GM23338 (cell line): ENCODE measurements around the gene BCL2L12. TPM values are rescaled to one million over a fixed set of nuclear protein-coding genes. Genes with fewer than 3 reads are reported as not detected.

Experiments
- ATAC-seq: fragments of 200-7000 bp; cut with Tn5 transposase; 3 replicates; pipeline ENCODE4 v1.9.1; 2020
- DNase-seq: peaks from one replicate; pipeline ENCODE4 v3.0.0-alpha.2; 2015; ENCODE audit warnings: low spot score
- H2AFZ ChIP-seq: fragments of 200-600 bp; sonication (generic); 2 replicates; pipeline ENCODE4 v1.8.0; 2016; ENCODE audit warnings: antibody characterized with exemption, mild to moderate bottlenecking, moderate library complexity
- H3F3A ChIP-seq: fragments of 200-600 bp; sonication (generic); replicated peaks from 2 replicates; pipeline ENCODE4 v1.8.0; 2017; ENCODE audit warnings: antibody characterized with exemption, mixed run types, low read depth
- H3K27ac ChIP-seq: fragments of 200-600 bp; sonication (generic); 2 replicates; pipeline ENCODE4 v1.6.1; 2016; ENCODE audit warnings: low read depth
- H3K27me3 ChIP-seq: fragments of 200-600 bp; sonication (generic); 2 replicates; pipeline ENCODE4 v1.8.0; 2016; ENCODE audit warnings: mild to moderate bottlenecking, mixed run types, moderate library complexity; ENCODE audit not compliant: insufficient read depth
- H3K36me3 ChIP-seq: fragments of 200-600 bp; sonication (generic); 2 replicates; pipeline ENCODE4 v1.8.0; 2016; ENCODE audit warnings: mild to moderate bottlenecking; ENCODE audit not compliant: insufficient read depth
- H3K4me1 ChIP-seq: fragments of 200-600 bp; sonication (generic); 2 replicates; pipeline ENCODE4 v1.8.0; 2016; ENCODE audit warnings: mild to moderate bottlenecking, moderate library complexity; ENCODE audit not compliant: insufficient read depth
- H3K4me2 ChIP-seq: fragments of 200-600 bp; sonication (generic); 2 replicates; pipeline ENCODE4 v1.7.1; 2017; ENCODE audit warnings: mixed run types
- H3K4me3 ChIP-seq: fragments of 200-600 bp; sonication (generic); 2 replicates; pipeline ENCODE4 v1.6.1; 2016; ENCODE audit warnings: mixed run types
- H3K79me2 ChIP-seq: fragments of 200-600 bp; sonication (generic); replicated peaks from 2 replicates; pipeline ENCODE4 v1.8.0; 2017; ENCODE audit warnings: mild to moderate bottlenecking; ENCODE audit not compliant: insufficient read depth
- H3K9me2 ChIP-seq: fragments of 200-600 bp; sonication (generic); 2 replicates; pipeline ENCODE4 v1.8.0; 2017; ENCODE audit not compliant: insufficient read depth
- H4K20me1 ChIP-seq: fragments of 200-600 bp; sonication (generic); replicated peaks from 2 replicates; pipeline ENCODE4 v1.8.0; 2017; ENCODE audit warnings: mild to moderate bottlenecking; ENCODE audit not compliant: insufficient read depth
- H3K27ac Mint-ChIP-seq: 2 replicates; pipeline ENCODE4 v1.8.0; 2020; ENCODE audit warnings: inconsistent platforms, mild to moderate bottlenecking, moderate library complexity, mixed read lengths
- H3K27me3 Mint-ChIP-seq: 3 replicates; pipeline ENCODE4 v1.8.0; 2022; ENCODE audit warnings: low read depth, mild to moderate bottlenecking, moderate library complexity, mixed read lengths, inconsistent platforms; ENCODE audit not compliant: insufficient read depth, poor library complexity
- H3K36me3 Mint-ChIP-seq: 3 replicates; pipeline ENCODE4 v1.8.0; 2021; ENCODE audit warnings: low read depth, mild to moderate bottlenecking, inconsistent platforms, moderate library complexity, mixed read lengths
- H3K4me1 Mint-ChIP-seq: 3 replicates; pipeline ENCODE4 v1.8.0; 2020; ENCODE audit warnings: mild to moderate bottlenecking, inconsistent platforms, mixed read lengths
- H3K4me3 Mint-ChIP-seq: 3 replicates; pipeline ENCODE4 v1.8.0; 2021; ENCODE audit warnings: moderate library complexity, mild to moderate bottlenecking, inconsistent platforms, mixed read lengths
- H3K9me3 Mint-ChIP-seq: 3 replicates; pipeline ENCODE4 v1.8.0; 2020; ENCODE audit warnings: moderate library complexity, mild to moderate bottlenecking, inconsistent platforms, mixed read lengths
- CREB1 ChIP-seq: fragments of 250-450 bp; sonication (Bioruptor Pico); IDR thresholded peaks from 2 replicates; pipeline ENCODE4 v1.5.0; 2020; ENCODE audit warnings: low read depth, mild to moderate bottlenecking, moderate library complexity
- ETS1 ChIP-seq: IDR thresholded peaks from 2 replicates; pipeline ENCODE4 v1.6.1; 2016; ENCODE audit warnings: antibody characterized with exemption
- EZH2 ChIP-seq: fragments of 200-600 bp; sonication (generic); IDR thresholded peaks from one replicate; pipeline ENCODE4 v1.8.0; 2017; ENCODE audit warnings: antibody characterized with exemption, mild to moderate bottlenecking, low read depth; ENCODE audit not compliant: unreplicated experiment
- EZH2phosphoT487 ChIP-seq: fragments of 200-600 bp; sonication (generic); IDR thresholded peaks from one replicate; pipeline ENCODE4 v1.8.1; 2018; ENCODE audit warnings: antibody characterized with exemption; ENCODE audit not compliant: unreplicated experiment
- JUNB ChIP-seq: IDR thresholded peaks from one replicate; pipeline ENCODE4 v1.6.1; 2016; ENCODE audit warnings: antibody characterized with exemption; ENCODE audit not compliant: unreplicated experiment
- NANOG ChIP-seq: IDR thresholded peaks from 2 replicates; pipeline ENCODE4 v1.6.1; 2016; ENCODE audit warnings: antibody characterized with exemption, borderline replicate concordance
- POLR2AphosphoS5 ChIP-seq: IDR thresholded peaks from 2 replicates; pipeline ENCODE4 v1.6.1; 2016; ENCODE audit warnings: antibody characterized with exemption, low read depth
- REST ChIP-seq: IDR thresholded peaks from one replicate; pipeline ENCODE4 v1.6.1; 2018; ENCODE audit warnings: antibody characterized with exemption; ENCODE audit not compliant: unreplicated experiment
- STAT1 ChIP-seq: IDR thresholded peaks from one replicate; pipeline ENCODE4 v1.6.1; 2016; ENCODE audit warnings: antibody characterized with exemption; ENCODE audit not compliant: unreplicated experiment
- ZNF114 ChIP-seq: fragments of 250-450 bp; sonication (Bioruptor Pico); IDR thresholded peaks from 2 replicates; pipeline ENCODE4 v1.5.0; 2020; ENCODE audit warnings: mild to moderate bottlenecking, moderate library complexity
- ZNF462 ChIP-seq: fragments of 250-450 bp; sonication (Bioruptor Pico); IDR thresholded peaks from 2 replicates; pipeline ENCODE4 v1.5.0; 2020; ENCODE audit warnings: mild to moderate bottlenecking, moderate library complexity
- polyA plus RNA-seq: library from polyadenylated mRNA; unstranded; fragments of >200 nt; fragmentation: Nextera tagmentation; extraction: Ambion mirVana; gene quantifications from 2 replicates; pipeline ENCODE4 v1.2.1, GENCODE V29; 2016
- total RNA-seq: library from RNA; depleted of rRNA; stranded (reverse); fragments of >200 nt; shearing (Covaris generic); gene quantifications from 2 replicates; pipeline ENCODE4 v1.2.3, GENCODE V29; 2014

The BCL2L12 gene
- total and polyA plus RNA-seq, 2 experiments from 2014 or later: 61.3 to 102 TPM

GRCh38 chr19:49679771-49680413 is 14.2 kb downstream of the BCL2L12 start:
- Mint-ChIP-seq H3K9me3 (no peaks in the 10 kb centered on the region; the same call in 2 of the 3 replicates), H3K4me1 (peaks cover 25% of the 10 kb centered on the region), H3K36me3 (peaks cover 40% of the 10 kb centered on the region), H3K4me3 (peak overlapping the region; percentile 91), H3K27me3 (peaks cover 43% of the 10 kb centered on the region), H3K27ac (peak overlapping the region; percentile 80)
- peak overlapping the region; percentile 84 for H3K27ac ChIP-seq
- TF ChIP-seq ZNF114 (CRISPR knock-in tag) (no peak), EZH2phosphoT487 (no peak), POLR2AphosphoS5 (no peak), STAT1 (no peak), CREB1 (CRISPR knock-in tag) (no peak), EZH2 (no peak), ETS1 (no peak), ZNF462 (no peak), REST (no peak), JUNB (no peak), NANOG (no peak)
- H4K20me1 ChIP-seq: peaks cover 43% of the 10 kb centered on the region
- H3K79me2 ChIP-seq: peaks cover 59% of the 10 kb centered on the region
- peak; percentile 47 for DNase-seq
- no peaks in the 10 kb centered on the region for H3K27me3 ChIP-seq
- H3K36me3 ChIP-seq: peaks cover 36% of the 10 kb centered on the region
- peak overlapping the region; percentile 84 for H3K4me2 ChIP-seq
- peak overlapping the region; percentile 95 for H3K4me3 ChIP-seq
- no peak for ATAC-seq
- peaks cover 41% of the 10 kb centered on the region for H3F3A ChIP-seq
- H2AFZ ChIP-seq: no peak overlapping the region
- no peaks in the 10 kb centered on the region for H3K9me2 ChIP-seq
- H3K4me1 ChIP-seq: peaks cover 22% of the 10 kb centered on the region
